NB4 (cell line): Measurements from ENCODE around the gene TFF1.

ENCODE experiments used
- DNase-seq: peaks from one replicate; pipeline ENCODE4 v3.0.0; 2010; ENCODE audit warnings: low read depth
- H3K4me3 ChIP-seq: one replicate; pipeline ENCODE4 v1.5.1; 2011; ENCODE audit warnings: mild to moderate bottlenecking, low read depth, low read length, moderate library complexity
- MYC ChIP-seq: IDR thresholded peaks from 2 replicates; pipeline ENCODE4 v1.6.1; 2011; ENCODE audit warnings: low read depth, low read length
- POLR2A ChIP-seq: IDR thresholded peaks from 2 replicates; pipeline ENCODE4 v1.6.1; 2011; ENCODE audit warnings: mild to moderate bottlenecking; ENCODE audit not compliant: insufficient read length; ENCODE audit errors: extremely low read depth
- TF ChIP-seq, protein P1 (sequence below): IDR thresholded peaks from one replicate; pipeline ENCODE4 v1.5.1; 2012; ENCODE audit warnings: low read depth, low read length
- TF ChIP-seq, protein P2 (sequence below): IDR thresholded peaks from 2 replicates; pipeline ENCODE4 v1.6.1; 2011; ENCODE audit warnings: low read depth, low read length

Gene TFF1

DNA sequence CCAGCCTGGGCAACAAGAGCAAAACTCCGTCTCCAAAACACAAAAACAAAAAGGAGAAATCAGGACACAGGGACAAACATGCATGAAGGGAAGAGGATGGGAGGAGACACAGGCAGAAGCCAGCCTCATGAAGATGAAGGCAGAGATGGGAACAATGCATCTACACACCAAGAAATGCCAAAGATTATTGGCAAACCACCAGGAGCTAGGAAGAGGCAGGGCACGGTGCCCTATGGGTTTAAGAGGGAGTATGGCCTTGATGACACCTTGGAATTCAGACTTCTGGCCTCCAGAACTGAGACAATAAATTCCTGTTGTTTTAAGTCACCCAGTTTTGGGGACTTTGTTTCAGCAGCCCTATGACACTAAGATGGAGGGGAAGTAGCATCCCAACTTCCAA is 24.4 kb upstream of the TFF1 start:
- no peak overlapping the region for H3K4me3 ChIP-seq
- TF ChIP-seq MYC (no peak), POLR2A (no peak)
- TF ChIP-seq, protein P1, sequence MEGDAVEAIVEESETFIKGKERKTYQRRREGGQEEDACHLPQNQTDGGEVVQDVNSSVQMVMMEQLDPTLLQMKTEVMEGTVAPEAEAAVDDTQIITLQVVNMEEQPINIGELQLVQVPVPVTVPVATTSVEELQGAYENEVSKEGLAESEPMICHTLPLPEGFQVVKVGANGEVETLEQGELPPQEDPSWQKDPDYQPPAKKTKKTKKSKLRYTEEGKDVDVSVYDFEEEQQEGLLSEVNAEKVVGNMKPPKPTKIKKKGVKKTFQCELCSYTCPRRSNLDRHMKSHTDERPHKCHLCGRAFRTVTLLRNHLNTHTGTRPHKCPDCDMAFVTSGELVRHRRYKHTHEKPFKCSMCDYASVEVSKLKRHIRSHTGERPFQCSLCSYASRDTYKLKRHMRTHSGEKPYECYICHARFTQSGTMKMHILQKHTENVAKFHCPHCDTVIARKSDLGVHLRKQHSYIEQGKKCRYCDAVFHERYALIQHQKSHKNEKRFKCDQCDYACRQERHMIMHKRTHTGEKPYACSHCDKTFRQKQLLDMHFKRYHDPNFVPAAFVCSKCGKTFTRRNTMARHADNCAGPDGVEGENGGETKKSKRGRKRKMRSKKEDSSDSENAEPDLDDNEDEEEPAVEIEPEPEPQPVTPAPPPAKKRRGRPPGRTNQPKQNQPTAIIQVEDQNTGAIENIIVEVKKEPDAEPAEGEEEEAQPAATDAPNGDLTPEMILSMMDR = no peak
- TF ChIP-seq, protein P2, sequence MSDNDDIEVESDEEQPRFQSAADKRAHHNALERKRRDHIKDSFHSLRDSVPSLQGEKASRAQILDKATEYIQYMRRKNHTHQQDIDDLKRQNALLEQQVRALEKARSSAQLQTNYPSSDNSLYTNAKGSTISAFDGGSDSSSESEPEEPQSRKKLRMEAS = no peak
- no peak for DNase-seq

DNA sequence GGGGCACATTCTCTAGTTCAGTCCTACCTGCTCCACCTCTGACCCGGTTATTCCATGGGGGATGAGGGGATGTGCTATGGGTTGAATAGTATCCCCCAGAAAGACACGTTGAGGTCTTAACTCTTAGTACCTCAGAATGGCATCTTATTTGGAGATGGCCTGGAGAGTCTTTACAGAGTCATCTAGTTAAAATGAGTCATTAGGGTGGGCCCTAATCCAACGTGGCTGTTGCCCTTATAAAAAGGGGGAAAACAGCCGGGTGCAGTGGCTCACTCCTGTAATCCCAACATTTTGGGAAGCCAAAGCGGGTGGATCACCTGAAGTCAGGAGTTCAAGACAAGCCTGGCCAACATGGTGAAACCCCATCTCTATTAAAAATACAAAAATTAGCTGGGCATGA is 23.9 kb upstream of the TFF1 start:
- H3K4me3 ChIP-seq = no peak overlapping the region
- no peak for DNase-seq
- TF ChIP-seq POLR2A (no peak), MYC (no peak)
- TF ChIP-seq, protein P2 = no peak
- TF ChIP-seq, protein P1 = no peak

DNA sequence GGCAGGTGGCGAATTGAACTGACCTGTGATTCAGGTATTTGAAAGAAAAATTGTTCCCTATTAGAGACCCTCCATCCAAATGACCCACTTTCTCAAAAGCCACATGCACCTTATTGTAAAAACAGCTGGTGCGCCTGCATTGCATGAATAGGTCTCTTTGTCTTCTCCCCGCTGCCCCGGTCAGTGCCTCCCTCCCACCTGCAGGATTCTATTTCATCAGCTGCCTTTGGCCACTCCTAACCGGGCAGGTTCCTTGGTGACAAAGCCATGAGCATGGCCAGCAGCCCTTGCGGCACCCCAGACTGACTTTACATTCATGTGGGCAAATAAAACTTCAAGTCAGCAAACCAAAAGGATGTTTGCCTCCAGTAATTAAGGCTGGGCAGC is 23.1 kb upstream of the TFF1 start:
- TF ChIP-seq, protein P2 = no peak
- no peak for TF ChIP-seq POLR2A
- TF ChIP-seq MYC = no peak
- TF ChIP-seq, protein P1 = no peak
- DNase-seq = no peak
- no peak overlapping the region for H3K4me3 ChIP-seq

DNA sequence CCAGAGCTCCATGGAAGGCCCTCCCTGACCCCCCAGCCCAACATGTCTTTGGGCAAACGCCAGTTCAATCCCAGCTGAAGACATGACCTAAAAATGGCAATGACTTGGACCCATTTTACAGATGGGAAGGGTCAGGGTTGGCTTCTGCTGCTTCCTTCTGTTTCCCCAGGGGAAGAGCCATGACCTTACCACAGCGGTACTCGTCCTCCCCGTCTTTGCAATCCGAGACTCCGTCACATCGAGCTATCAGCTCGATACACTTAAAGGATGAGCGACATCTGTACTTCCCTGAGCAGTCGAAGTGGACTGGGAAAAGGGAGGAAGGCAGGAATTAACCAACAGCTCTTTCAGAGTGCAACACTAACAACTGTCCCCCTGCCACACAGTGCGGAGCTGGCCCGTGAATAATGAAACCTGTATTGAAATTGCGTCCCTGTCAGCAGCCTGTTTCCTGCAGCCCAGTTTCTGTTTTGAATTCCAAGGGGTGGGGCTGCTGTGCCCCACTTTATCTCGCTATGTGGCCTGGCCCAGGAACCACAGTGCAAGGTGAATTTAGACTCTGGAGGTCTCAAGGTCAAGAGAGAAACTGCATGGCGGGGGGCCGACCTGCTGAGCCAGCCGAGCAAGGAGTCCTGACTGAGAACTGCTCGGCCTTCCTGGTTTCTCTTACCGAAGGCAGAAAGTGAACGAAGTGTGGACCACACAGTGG is 22.6 kb upstream of the TFF1 start:
- DNase-seq = no peak
- no peak overlapping the region for H3K4me3 ChIP-seq
- TF ChIP-seq, protein P2 = no peak
- TF ChIP-seq MYC (no peak), POLR2A (no peak)
- TF ChIP-seq, protein P1 = no peak

DNA sequence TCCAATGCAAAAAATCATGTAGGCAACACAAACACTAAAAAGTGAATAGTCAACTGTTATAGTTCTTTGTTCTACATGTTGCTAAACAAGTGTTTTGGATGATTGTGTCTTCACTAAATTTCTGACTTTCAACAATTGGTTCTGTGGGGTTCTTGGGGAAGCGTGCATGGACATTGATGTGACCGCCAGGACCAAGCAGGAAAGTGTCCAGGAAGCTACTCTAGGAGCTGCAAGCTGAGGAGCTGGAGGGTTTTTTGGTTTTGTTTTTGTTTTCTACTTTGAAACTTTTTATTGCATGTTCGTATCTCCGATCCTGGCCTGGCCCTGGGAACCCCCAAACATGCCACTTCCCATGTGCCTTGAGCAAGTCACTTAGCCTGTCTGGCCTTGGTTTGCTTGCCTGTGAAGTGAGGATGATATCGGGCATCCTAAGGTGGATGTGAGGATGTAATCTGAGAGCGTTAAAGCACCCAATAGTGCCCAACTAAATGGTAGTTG is 21.6 kb upstream of the TFF1 start:
- TF ChIP-seq POLR2A = no peak
- TF ChIP-seq, protein P2 = no peak
- TF ChIP-seq, protein P1 = no peak
- no peak for TF ChIP-seq MYC
- no peak for DNase-seq
- no peak overlapping the region for H3K4me3 ChIP-seq
